BJ (cell line): ENCODE data around the gene NCAPD2. TPM values are rescaled to one million over a fixed set of nuclear protein-coding genes. Genes with fewer than 3 reads are reported as not detected.
"Not testable (repeated sequence)": the region's sequence is repeated elsewhere in the genome, so short reads cannot be mapped to it uniquely, and the experiment has no call there.

Source experiments
- CTCF ChIA-PET: fragments of 350-600 bp; formaldehyde crosslinking; extraction: SDS; loops from one replicate; lab custom pipeline; 2021; ENCODE audit warnings: antibody characterized with exemption, inconsistent platforms; lab: Yijun Ruan, JAX
- POLR2A ChIA-PET: fragments of 300-600 bp; sonication (Branson Sonifier 250); formaldehyde crosslinking; extraction: SDS; loops from one replicate; lab custom pipeline; 2021; ENCODE audit warnings: antibody characterized with exemption; lab: Charles Lee
- DNase-seq: peaks from one replicate; pipeline ENCODE4 v3.0.0-alpha.2; 2011; ENCODE audit warnings: low read depth
- H3K27me3 ChIP-seq: 2 replicates; pipeline ENCODE4 v1.6.0; 2011; ENCODE audit warnings: low read length; ENCODE audit not compliant: control insufficient read depth, insufficient read depth
- H3K36me3 ChIP-seq: 2 replicates; pipeline ENCODE4 v1.5.1; 2011; ENCODE audit warnings: low read length; ENCODE audit not compliant: control insufficient read depth, insufficient read depth
- H3K4me3 ChIP-seq: 2 replicates; pipeline ENCODE4 v1.5.1; 2011; ENCODE audit warnings: low read depth, mild to moderate bottlenecking, control low read depth, low read length
- polyA plus RNA-seq: library from polyadenylated mRNA; depleted of rRNA; stranded (reverse); fragments of >200 nt; gene quantifications from 2 replicates; pipeline ENCODE4 v1.2.3, GENCODE V29; 2011
- TF ChIP-seq, protein P1 (sequence below): IDR thresholded peaks from 2 replicates; pipeline ENCODE4 v1.5.1; 2011; ENCODE audit warnings: low read depth, mild to moderate bottlenecking, control low read depth, inconsistent platforms, low read length, moderate library complexity; ENCODE audit not compliant: insufficient read depth

Gene NCAPD2
- polyA plus RNA-seq, 1 experiment, result 65.6 TPM

DNA sequence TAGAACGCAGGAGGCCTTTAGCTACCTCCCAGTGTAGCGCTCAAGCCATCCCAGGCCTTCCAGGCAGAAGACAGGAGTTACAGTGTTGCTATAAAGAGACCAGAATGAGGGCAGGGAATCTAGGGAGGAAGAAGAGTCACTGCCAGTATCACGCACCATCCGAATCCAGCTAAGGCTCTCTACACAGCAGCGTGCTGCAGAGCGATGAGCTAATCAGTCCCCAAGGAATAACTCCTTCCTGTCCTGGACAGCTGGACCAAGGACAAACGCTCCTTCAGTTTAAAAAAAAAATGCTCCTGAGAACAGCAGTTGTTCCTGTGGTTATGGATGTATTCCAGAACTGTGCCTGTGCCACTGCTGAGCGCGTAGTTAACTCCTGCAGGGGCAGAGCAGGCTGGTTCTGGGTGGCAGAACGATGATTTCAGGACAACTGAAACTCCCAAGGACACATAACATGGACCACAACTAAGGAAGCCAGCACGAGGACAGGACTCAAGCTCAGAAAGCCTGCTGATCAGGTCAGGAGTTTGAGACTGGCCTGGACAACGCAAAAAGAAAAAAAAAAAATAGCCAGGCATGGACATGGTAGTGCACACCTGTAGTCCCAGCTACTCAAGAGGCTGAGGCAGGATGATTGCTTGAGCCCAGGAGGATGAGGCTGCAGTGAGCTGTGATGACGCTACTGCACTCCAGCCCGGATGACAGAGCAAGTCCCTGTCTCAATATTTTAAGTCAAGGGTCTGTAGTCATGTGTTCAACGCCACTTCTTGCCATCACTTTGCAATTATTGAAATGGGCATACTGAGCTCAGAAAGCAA is 59.4 kb downstream of the NCAPD2 start:
- no peak for DNase-seq
- ChIA-PET CTCF (interaction anchor here (0.6 to 15.4 kb wide), 7 partner anchors 9 to 213 kb away, joined by 3 to 157 read pairs (median 8); partner anchors contain the start of genes GAPDH, NOP2 and PTMS), POLR2A (interaction anchor here (0.5 to 2.2 kb wide), 4 partner anchors 14 to 171 kb away, joined by 3 to 19 read pairs (median 10); partner anchors contain the start of gene COPS7A)
- Histone ChIP-seq H3K4me3 (no peak overlapping the region), H3K36me3 (peaks cover 3% of the 10 kb centered on the region), H3K27me3 (no peaks in the 10 kb centered on the region)
- TF ChIP-seq, protein P1, sequence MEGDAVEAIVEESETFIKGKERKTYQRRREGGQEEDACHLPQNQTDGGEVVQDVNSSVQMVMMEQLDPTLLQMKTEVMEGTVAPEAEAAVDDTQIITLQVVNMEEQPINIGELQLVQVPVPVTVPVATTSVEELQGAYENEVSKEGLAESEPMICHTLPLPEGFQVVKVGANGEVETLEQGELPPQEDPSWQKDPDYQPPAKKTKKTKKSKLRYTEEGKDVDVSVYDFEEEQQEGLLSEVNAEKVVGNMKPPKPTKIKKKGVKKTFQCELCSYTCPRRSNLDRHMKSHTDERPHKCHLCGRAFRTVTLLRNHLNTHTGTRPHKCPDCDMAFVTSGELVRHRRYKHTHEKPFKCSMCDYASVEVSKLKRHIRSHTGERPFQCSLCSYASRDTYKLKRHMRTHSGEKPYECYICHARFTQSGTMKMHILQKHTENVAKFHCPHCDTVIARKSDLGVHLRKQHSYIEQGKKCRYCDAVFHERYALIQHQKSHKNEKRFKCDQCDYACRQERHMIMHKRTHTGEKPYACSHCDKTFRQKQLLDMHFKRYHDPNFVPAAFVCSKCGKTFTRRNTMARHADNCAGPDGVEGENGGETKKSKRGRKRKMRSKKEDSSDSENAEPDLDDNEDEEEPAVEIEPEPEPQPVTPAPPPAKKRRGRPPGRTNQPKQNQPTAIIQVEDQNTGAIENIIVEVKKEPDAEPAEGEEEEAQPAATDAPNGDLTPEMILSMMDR, result no peak

DNA sequence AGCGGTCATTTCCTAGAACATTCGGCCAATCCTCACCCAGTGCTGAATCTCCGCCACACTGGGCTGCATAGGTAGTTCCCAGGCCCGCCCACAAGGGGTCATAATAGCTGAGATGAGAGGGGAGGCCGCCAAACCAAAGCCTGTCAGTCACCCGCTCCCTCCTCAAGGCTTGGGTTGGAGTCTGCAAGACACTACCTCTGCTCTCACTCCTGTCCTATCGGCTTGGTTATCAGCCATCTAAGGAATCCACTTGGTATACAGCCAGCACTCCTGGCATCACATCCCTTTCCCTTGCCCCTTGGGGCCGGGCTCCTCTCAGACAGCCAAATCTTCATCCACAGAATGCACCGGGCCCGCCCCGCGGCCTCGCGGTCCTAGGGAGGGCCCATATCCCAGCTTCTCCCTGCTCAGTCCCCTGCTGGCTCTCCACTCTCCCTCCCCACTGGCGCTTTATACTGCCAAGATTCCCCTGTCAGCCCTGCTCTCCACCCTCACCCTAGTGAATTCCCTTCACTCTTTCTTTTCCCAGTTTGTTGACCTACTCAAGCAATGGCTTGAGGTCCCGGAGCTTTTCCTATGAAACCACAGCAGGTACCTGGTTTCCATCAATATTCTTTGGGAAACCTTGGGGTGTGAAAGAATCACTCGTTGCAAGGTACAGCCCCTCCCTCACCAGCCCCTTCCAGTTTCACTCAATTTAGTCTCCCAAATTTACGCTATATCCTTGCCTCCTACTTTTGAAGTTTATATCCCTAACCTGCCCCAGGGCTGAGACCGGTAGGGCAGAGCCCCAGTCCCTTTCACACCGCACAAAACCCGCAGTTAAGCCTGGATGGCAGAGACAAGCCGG is 60.5 kb downstream of the NCAPD2 start:
- TF ChIP-seq, protein P1, result peak; percentile 68
- CTCF ChIA-PET, result interaction anchor here (0.7 to 15.4 kb wide), 9 partner anchors 10 to 337 kb away, joined by 3 to 157 read pairs (median 5); partner anchors contain the start of genes GAPDH and NOP2
- peak overlapping the region; percentile 68 for H3K4me3 ChIP-seq
- POLR2A ChIA-PET, result interaction anchor here (0.6 kb wide), 1 partner anchor 20 kb away, joined by 9 read pairs; the partner anchor contains the start of gene GAPDH
- no peak for DNase-seq
- peaks cover 3% of the 10 kb centered on the region for H3K36me3 ChIP-seq
- no peaks in the 10 kb centered on the region for H3K27me3 ChIP-seq

DNA sequence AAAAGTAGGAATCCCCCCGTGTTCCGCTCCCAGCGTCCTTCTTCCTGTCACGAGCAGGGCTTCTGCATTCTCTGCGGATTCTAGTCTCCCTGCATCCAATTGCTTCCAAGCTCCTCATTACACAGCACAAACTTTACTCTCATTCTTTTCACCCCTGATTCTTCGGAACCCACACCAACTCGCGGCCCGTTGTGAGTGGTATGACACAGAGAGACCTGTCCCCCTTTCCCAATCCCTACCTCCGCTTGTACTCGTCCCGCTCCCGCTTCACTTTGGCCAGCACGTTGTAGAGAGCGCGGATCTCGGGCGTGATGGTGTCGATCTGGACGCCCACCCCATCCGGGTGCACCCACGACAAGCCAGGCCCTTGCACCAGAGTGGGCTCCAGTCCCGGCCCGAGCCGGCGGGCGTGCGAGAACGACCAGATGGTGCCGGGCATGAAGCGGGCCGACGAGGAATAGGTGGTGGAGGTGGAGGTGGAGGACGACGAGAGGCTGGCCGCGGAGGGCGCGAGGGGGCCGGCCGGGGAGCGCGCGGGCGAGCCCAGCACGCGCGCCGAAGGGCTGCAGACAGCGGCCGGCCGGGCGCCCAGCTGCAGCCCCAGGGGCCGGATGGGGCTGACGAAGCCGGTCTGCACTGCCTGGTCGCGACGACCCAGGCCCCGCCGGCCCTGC is 61.3 kb downstream of the NCAPD2 start:
- Histone ChIP-seq H3K36me3 (peaks cover 10% of the 10 kb centered on the region), H3K27me3 (no peaks in the 10 kb centered on the region), H3K4me3 (peak overlapping the region; percentile 68)
- no peak for DNase-seq
- CTCF ChIA-PET, result interaction anchor here (0.7 to 15.4 kb wide), 8 partner anchors 10 to 336 kb away, joined by 3 to 157 read pairs (median 6); partner anchors contain the start of genes GAPDH and NOP2
- TF ChIP-seq, protein P1, result no peak
- POLR2A ChIA-PET, result no interaction called here

DNA sequence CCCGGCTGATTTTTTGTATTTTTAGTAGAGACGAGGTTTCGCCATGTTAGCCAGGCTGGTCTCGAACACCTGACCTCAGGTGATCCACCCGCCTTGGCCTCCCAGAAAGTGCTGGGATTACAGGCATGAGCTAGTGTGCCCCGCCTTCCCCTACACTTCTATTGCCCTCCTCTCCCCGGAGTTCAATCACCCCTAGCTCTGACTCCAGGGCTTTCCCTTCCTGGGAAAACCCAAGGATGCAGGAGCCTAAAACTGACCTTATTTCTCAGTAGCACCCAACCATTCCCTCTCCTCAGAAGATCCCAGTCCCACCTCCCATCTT is 62.6 kb downstream of the NCAPD2 start:
- DNase-seq, H3K27me3 ChIP-seq, POLR2A ChIA-PET, H3K4me3 ChIP-seq: not testable (repeated sequence)
- H3K36me3 ChIP-seq, result peaks cover 20% of the 10 kb centered on the region
- CTCF ChIA-PET, result interaction anchor here (7.8 to 15.4 kb wide), 2 partner anchors 9 to 18 kb away, joined by 59 to 157 read pairs; partner anchors contain the start of genes GAPDH and NOP2

DNA sequence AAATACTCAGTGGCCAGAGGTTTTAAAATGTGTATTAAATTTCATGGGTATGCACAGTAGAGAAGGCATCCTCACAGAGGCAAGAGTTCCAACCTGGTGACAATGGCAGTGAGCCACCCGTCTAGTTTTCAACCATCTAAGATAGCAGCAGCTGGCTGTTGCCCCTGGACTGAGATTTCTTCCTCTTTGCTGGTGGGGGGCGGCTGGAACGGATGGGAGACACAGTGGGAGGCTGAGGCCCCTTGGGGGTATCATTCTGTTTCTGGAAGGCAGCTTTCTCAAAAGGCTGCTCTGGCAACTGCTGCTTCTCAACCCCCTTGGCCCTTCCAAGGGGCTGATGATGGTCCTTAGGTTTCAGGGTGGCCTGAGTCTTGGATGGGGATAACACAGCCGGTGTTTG is 63.0 kb downstream of the NCAPD2 start:
- Histone ChIP-seq H3K27me3 (no peaks in the 10 kb centered on the region), H3K36me3 (peaks cover 21% of the 10 kb centered on the region), H3K4me3 (no peak overlapping the region)
- ChIA-PET POLR2A (no interaction called here), CTCF (interaction anchor here (0.7 to 15.4 kb wide), 5 partner anchors 11 to 91 kb away, joined by 3 to 157 read pairs (median 11); partner anchors contain the start of genes GAPDH and NOP2)
- TF ChIP-seq, protein P1, result no peak
- DNase-seq, result no peak
